GDM1 (cell line): ENCODE data around the gene ROBO1.
"Not testable (repeated sequence)": the region's sequence is repeated elsewhere in the genome, so short reads cannot be mapped to it uniquely, and the experiment has no call there.

Experiments
- DNase-seq: peaks from one replicate; lab custom pipeline; 2025; lab: John Stamatoyannopoulos, UW

The ROBO1 gene

GRCh38 chr3:79551321-79551892 lies 216.4 kb downstream of the ROBO1 start:
- no peak for DNase-seq

- DNase-seq = no peak
Measured at GRCh38 chr3:79543218-79543982, 224.4 kb downstream of the ROBO1 start.

- DNase-seq = no peak
Measured at GRCh38 chr3:79534727-79535126, 233.1 kb downstream of the ROBO1 start.

- no peak for DNase-seq
Measured at GRCh38 chr3:79531566-79532295, 236.1 kb downstream of the ROBO1 start.

- no peak for DNase-seq
Measured at GRCh38 chr3:79521221-79521848, 246.5 kb downstream of the ROBO1 start.

- peak; percentile 0 for DNase-seq
Measured at GRCh38 chr3:79517766-79518413, 249.9 kb downstream of the ROBO1 start.

- no peak for DNase-seq
Measured at GRCh38 chr3:79516795-79517194, 251.0 kb downstream of the ROBO1 start.

GRCh38 chr3:79515072-79515471 lies 252.7 kb downstream of the ROBO1 start:
- DNase-seq = no peak

- no peak for DNase-seq
Measured at GRCh38 chr3:79514069-79514468, 253.7 kb downstream of the ROBO1 start.

GRCh38 chr3:79506751-79507150 lies 261.0 kb downstream of the ROBO1 start:
- DNase-seq = no peak

GRCh38 chr3:79502216-79502681 lies 265.5 kb downstream of the ROBO1 start:
- not testable (repeated sequence) for DNase-seq

- no peak for DNase-seq
Measured at GRCh38 chr3:79497447-79498111, 270.2 kb downstream of the ROBO1 start.

GRCh38 chr3:79491029-79491641 lies 276.7 kb downstream of the ROBO1 start:
- no peak for DNase-seq

- DNase-seq = no peak
Measured at GRCh38 chr3:79490165-79491028, 277.4 kb downstream of the ROBO1 start.

- no peak for DNase-seq
Measured at GRCh38 chr3:79488407-79488806, 279.4 kb downstream of the ROBO1 start.

- no peak for DNase-seq
Measured at GRCh38 chr3:79480746-79481145, 287.1 kb downstream of the ROBO1 start.

- DNase-seq = no peak
Measured at GRCh38 chr3:79478620-79479019, 289.2 kb downstream of the ROBO1 start.

GRCh38 chr3:79477242-79477641 lies 290.6 kb downstream of the ROBO1 start:
- no peak for DNase-seq

- no peak for DNase-seq
Measured at GRCh38 chr3:79473993-79474392, 293.8 kb downstream of the ROBO1 start.

GRCh38 chr3:79467721-79468120 lies 300.1 kb downstream of the ROBO1 start:
- no peak for DNase-seq
